ENCODE measurements around the gene TRIM66. TPM values are rescaled to one million over a fixed set of nuclear protein-coding genes. Genes with fewer than 3 reads are reported as not detected.

TRIM66 gene
- total RNA-seq, 1 experiment from 2014 or later, result 2.1 TPM

- Mint-ChIP-seq H3K4me1 (peaks cover 61 to 65% of the 10 kb centered on the region in 2 experiments), H3K36me3 (ENCODE audit: insufficient read depth in 1 of 3, low read depth in 3 of 3) (peaks cover 3 to 9% (median 6%) of the 10 kb centered on the region in 3 experiments; a peak in 5 of 7 replicates), H3K27ac (peak overlapping the region; percentile 91 to 97 (median 96); a peak in 5 of 7 replicates), H3K4me3 (peak overlapping the region in 1 of 2 experiments; percentile 31; a peak in 1 of 5 replicates), H3K27me3 (ENCODE audit: low read depth) (no peaks in the 10 kb centered on the region; the same call in 1 of the 2 replicates), H3K9me3 (no peaks in the 10 kb centered on the region)
- DNase-seq, result no peak
- H3T11ph ChIP-seq (ENCODE audit: low read length), result no peak overlapping the region
- WGBS (ENCODE audit: extremely low coverage, insufficient read length, low lambda C conversion rate), result no CpG with 5 or more reads among the region's 5 CpGs
- H4K8ac ChIP-seq (replicated peaks; ENCODE audit: insufficient read length, low read depth, low read length), result no peak overlapping the region
- no peak overlapping the region for H2BK5ac ChIP-seq (ENCODE audit: insufficient read length, low read length)
- peak overlapping the region; percentile 79; the same call in 1 of the 2 replicates for H3K14ac ChIP-seq (ENCODE audit: insufficient read depth, low read length)
- no peak overlapping the region for H3K9ac ChIP-seq (ENCODE audit: extremely low read depth, insufficient read length, low read length)
- no peak overlapping the region for H2AK5ac ChIP-seq (ENCODE audit: insufficient read length, low read length)
- H3K56ac ChIP-seq (ENCODE audit: insufficient read length, low read depth, low read length), result no peak overlapping the region
- no peaks in the 10 kb centered on the region for H3K23me2 ChIP-seq (ENCODE audit: insufficient read length, low read depth, low read length, poor library complexity, severe bottlenecking)
- no peak overlapping the region for H3K23ac ChIP-seq (ENCODE audit: insufficient read length, low read depth, low read length)
- H2BK15ac ChIP-seq (ENCODE audit: low read depth, low read length), result no peak overlapping the region
- no peak for TF ChIP-seq CTCF (conservative IDR thresholded peaks at IDR 0.05)
- H4K91ac ChIP-seq (ENCODE audit: insufficient read length, low read depth, low read length), result no peak overlapping the region
- no peaks in the 10 kb centered on the region for H3K79me2 ChIP-seq (ENCODE audit: insufficient read depth, low read length)
- no peaks in the 10 kb centered on the region for H3K9me3 ChIP-seq (ENCODE audit: control insufficient read depth, low read depth, low read length)
- no peak overlapping the region for H4K5ac ChIP-seq (ENCODE audit: insufficient read length, low read depth, low read length)
- H3K79me1 ChIP-seq (ENCODE audit: insufficient read depth, low read depth, low read length, poor library complexity, severe bottlenecking), result no peaks in the 10 kb centered on the region
- H3K4me2 ChIP-seq (ENCODE audit: insufficient read depth, insufficient read length, low read length), result no peak overlapping the region
- no peak overlapping the region for H2AFZ ChIP-seq (ENCODE audit: low read length)
- no peak overlapping the region for H3K18ac ChIP-seq (ENCODE audit: insufficient read length, low read depth, low read length)
- no peak overlapping the region for H3K4ac ChIP-seq (ENCODE audit: low read depth, low read length)
- no peak overlapping the region for H2BK12ac ChIP-seq (ENCODE audit: insufficient read length, low read depth, low read length)
- H3K27ac ChIP-seq (ENCODE audit: insufficient read length, low read depth, low read length), result no peak overlapping the region
- no peak overlapping the region for H2BK20ac ChIP-seq (ENCODE audit: low read depth, low read length, poor library complexity, severe bottlenecking)
- H3K27me3 ChIP-seq (ENCODE audit: insufficient read depth, low read length), result no peaks in the 10 kb centered on the region
- H3K4me1 ChIP-seq (ENCODE audit: insufficient read depth, low read length), result no peaks in the 10 kb centered on the region; the same call in 1 of the 2 replicates
- no peak overlapping the region for H2BK120ac ChIP-seq (ENCODE audit: low read depth, low read length, poor library complexity, severe bottlenecking)
- no peaks in the 10 kb centered on the region for H4K20me1 ChIP-seq (ENCODE audit: control insufficient read depth, insufficient read depth, insufficient read length)
Measured at GRCh38 chr11:8720868-8721608, 38.6 kb upstream of the TRIM66 start.
